MM.1S (cell line): ENCODE data around the gene TMEFF1.

ENCODE experiments used
- DNase-seq: peaks from one replicate; pipeline ENCODE4 v3.0.0-alpha.2; 2015
- H2AFZ ChIP-seq: fragments of 300-600 bp; sonication (generic); 2 replicates; pipeline ENCODE4 v1.6.0; 2016; ENCODE audit warnings: antibody characterized with exemption, low read length
- H3F3A ChIP-seq: fragments of 300-600 bp; sonication (generic); 2 replicates; pipeline ENCODE4 v1.6.1; 2016; ENCODE audit warnings: mild to moderate bottlenecking, antibody characterized with exemption, low read length, moderate library complexity, mixed read lengths; ENCODE audit not compliant: insufficient read depth
- H3K27ac ChIP-seq: fragments of 300-600 bp; sonication (generic); 2 replicates; pipeline ENCODE4 v1.5.1; 2016; ENCODE audit warnings: mild to moderate bottlenecking, low read length
- H3K27me3 ChIP-seq: fragments of 300-600 bp; sonication (generic); replicated peaks from 2 replicates; pipeline ENCODE4 v1.6.0; 2016; ENCODE audit warnings: low read length; ENCODE audit not compliant: insufficient read depth
- H3K36me3 ChIP-seq: fragments of 300-600 bp; sonication (generic); replicated peaks from 2 replicates; pipeline ENCODE4 v1.6.1; 2016; ENCODE audit warnings: mild to moderate bottlenecking, low read length, mixed read lengths; ENCODE audit not compliant: insufficient read depth
- H3K4me1 ChIP-seq: fragments of 300-600 bp; sonication (generic); 2 replicates; pipeline ENCODE4 v1.6.1; 2016; ENCODE audit warnings: low read length, mixed read lengths
- H3K4me2 ChIP-seq: fragments of 300-600 bp; sonication (generic); 2 replicates; pipeline ENCODE4 v1.6.0; 2016; ENCODE audit warnings: low read depth, low read length
- H3K4me3 ChIP-seq: fragments of 300-600 bp; sonication (generic); 2 replicates; pipeline ENCODE4 v1.5.1; 2016; ENCODE audit warnings: low read length, mixed read lengths
- H3K79me2 ChIP-seq: fragments of 300-600 bp; sonication (generic); 2 replicates; pipeline ENCODE4 v1.6.1; 2016; ENCODE audit warnings: mixed run types, low read length, mixed read lengths
- H3K9ac ChIP-seq: fragments of 300-600 bp; sonication (generic); 2 replicates; pipeline ENCODE4 v1.6.1; 2016; ENCODE audit warnings: low read length, mixed read lengths
- H3K9me2 ChIP-seq: fragments of 300-600 bp; sonication (generic); replicated peaks from 2 replicates; pipeline ENCODE4 v1.6.1; 2016; ENCODE audit warnings: mild to moderate bottlenecking, low read length, mixed read lengths; ENCODE audit not compliant: insufficient read depth
- H3K9me3 ChIP-seq: fragments of 300-600 bp; sonication (generic); replicated peaks from 2 replicates; pipeline ENCODE4 v1.6.1; 2016; ENCODE audit warnings: mild to moderate bottlenecking, low read length, mixed read lengths; ENCODE audit not compliant: insufficient read depth
- H4K20me1 ChIP-seq: fragments of 300-600 bp; sonication (generic); 2 replicates; pipeline ENCODE4 v1.6.1; 2016; ENCODE audit warnings: mild to moderate bottlenecking, low read length, moderate library complexity, mixed read lengths; ENCODE audit not compliant: insufficient read depth
- CTCF ChIP-seq: fragments of 300-600 bp; sonication (generic); IDR thresholded peaks from 2 replicates; pipeline ENCODE4 v1.5.1; 2016; ENCODE audit warnings: antibody characterized with exemption, low read length, mixed read lengths
- EZH2 ChIP-seq: fragments of 300-600 bp; sonication (generic); optimal IDR thresholded peaks from 2 replicates; pipeline ENCODE3; 2017; ENCODE audit warnings: low read depth, mild to moderate bottlenecking, antibody characterized with exemption, low read length, mixed read lengths
- EZH2phosphoT487 ChIP-seq: fragments of 300-600 bp; sonication (generic); IDR thresholded peaks from 2 replicates; pipeline ENCODE4 v1.6.1; 2018; ENCODE audit warnings: antibody characterized with exemption, low read length

Gene TMEFF1

GRCh38 chr9:100579665-100580064, 106.7 kb downstream of the TMEFF1 start:
- no peaks in the 10 kb centered on the region for H3K27me3 ChIP-seq
- H3K4me3 ChIP-seq, result no peak overlapping the region
- H3K9me3 ChIP-seq, result no peaks in the 10 kb centered on the region
- no peaks in the 10 kb centered on the region for H3K79me2 ChIP-seq
- H3K4me1 ChIP-seq, result peaks cover 14% of the 10 kb centered on the region
- peaks cover 6% of the 10 kb centered on the region; the same call in 1 of the 2 replicates for H3F3A ChIP-seq
- H3K27ac ChIP-seq, result no peak overlapping the region
- no peak overlapping the region for H3K9ac ChIP-seq
- TF ChIP-seq EZH2phosphoT487, result no peak
- no peak for TF ChIP-seq EZH2
- no peak for TF ChIP-seq CTCF
- H2AFZ ChIP-seq, result no peak overlapping the region
- no peaks in the 10 kb centered on the region for H3K9me2 ChIP-seq
- H4K20me1 ChIP-seq, result no peaks in the 10 kb centered on the region
- H3K36me3 ChIP-seq, result no peaks in the 10 kb centered on the region
- no peak for DNase-seq
- H3K4me2 ChIP-seq, result no peak overlapping the region

GRCh38 chr9:100580257-100580656, 107.3 kb downstream of the TMEFF1 start:
- H3K9ac ChIP-seq, result no peak overlapping the region
- H3F3A ChIP-seq, result peaks cover 6% of the 10 kb centered on the region; the same call in 1 of the 2 replicates
- peaks cover 14% of the 10 kb centered on the region for H3K4me1 ChIP-seq
- TF ChIP-seq CTCF (no peak), EZH2 (no peak), EZH2phosphoT487 (no peak)
- no peaks in the 10 kb centered on the region for H4K20me1 ChIP-seq
- no peak overlapping the region for H3K27ac ChIP-seq
- H2AFZ ChIP-seq, result no peak overlapping the region
- no peaks in the 10 kb centered on the region for H3K9me3 ChIP-seq
- no peaks in the 10 kb centered on the region for H3K9me2 ChIP-seq
- no peaks in the 10 kb centered on the region for H3K36me3 ChIP-seq
- H3K4me3 ChIP-seq, result no peak overlapping the region
- H3K4me2 ChIP-seq, result no peak overlapping the region
- no peaks in the 10 kb centered on the region for H3K27me3 ChIP-seq
- H3K79me2 ChIP-seq, result no peaks in the 10 kb centered on the region
- DNase-seq, result no peak

GRCh38 chr9:100581081-100581480, 108.1 kb downstream of the TMEFF1 start:
- no peak for TF ChIP-seq EZH2phosphoT487
- no peak for TF ChIP-seq CTCF
- no peak for TF ChIP-seq EZH2
- peak overlapping the region; percentile 6; the same call in 1 of the 2 replicates for H3K27ac ChIP-seq
- H3K9me3 ChIP-seq, result no peaks in the 10 kb centered on the region
- H3K9ac ChIP-seq, result no peak overlapping the region
- peaks cover 6% of the 10 kb centered on the region; the same call in 1 of the 2 replicates for H3F3A ChIP-seq
- H3K4me3 ChIP-seq, result 0 out of 2 replicates have a peak overlapping the region, but pooled peaks have one; percentile 17
- H3K79me2 ChIP-seq, result no peaks in the 10 kb centered on the region
- no peaks in the 10 kb centered on the region for H4K20me1 ChIP-seq
- peak overlapping the region; percentile 44 for H3K4me2 ChIP-seq
- H3K4me1 ChIP-seq, result peaks cover 14% of the 10 kb centered on the region
- no peak for DNase-seq
- no peaks in the 10 kb centered on the region for H3K9me2 ChIP-seq
- H3K36me3 ChIP-seq, result no peaks in the 10 kb centered on the region
- no peak overlapping the region for H2AFZ ChIP-seq
- no peaks in the 10 kb centered on the region for H3K27me3 ChIP-seq
